Panc1 (cell line): ENCODE measurements around the gene TTLL4. TPM values are rescaled to one million over a fixed set of nuclear protein-coding genes. Genes with fewer than 3 reads are reported as not detected.

Source experiments
- ATAC-seq: fragments of 200-7000 bp; cut with Tn5 transposase; 2 replicates; pipeline ENCODE4 v1.9.1; 2020; ENCODE audit warnings: mild to moderate bottlenecking, moderate library complexity
- BruUV-seq: library from RNA; stranded (reverse); fragments of 400-500 nt; replicated peaks from 2 replicates; lab custom pipeline; 2021; lab: Mats Ljungman, UMichigan
- CTCF ChIA-PET: fragments of 300-600 bp; sonication (Branson Sonifier 250); formaldehyde crosslinking; loops from one replicate; lab custom pipeline; 2022; ENCODE audit warnings: antibody characterized with exemption; lab: Charles Lee
- POLR2A ChIA-PET: fragments of 300-600 bp; sonication (Branson Sonifier 250); formaldehyde crosslinking; loops from one replicate; lab custom pipeline; 2022; ENCODE audit warnings: antibody characterized with exemption; lab: Charles Lee
- DNase-seq: peaks from one replicate; pipeline ENCODE4 v3.0.0-alpha.2; 2010; ENCODE audit warnings: low read depth, low spot score
- H3K27ac ChIP-seq: 2 replicates; pipeline ENCODE4 v1.5.1; 2011; ENCODE audit warnings: mild to moderate bottlenecking, low read length, inconsistent platforms
- H3K27me3 ChIP-seq: fragments of 200-500 bp; sonication (Bioruptor generic); 2 replicates; pipeline ENCODE4 v1.6.0; 2014; ENCODE audit warnings: low read length, inconsistent platforms; ENCODE audit not compliant: control insufficient read depth, insufficient read depth
- H3K36me3 ChIP-seq: fragments of 200-500 bp; sonication (Bioruptor generic); 2 replicates; pipeline ENCODE4 v1.5.1; 2014; ENCODE audit warnings: inconsistent platforms, mild to moderate bottlenecking, low read length, moderate library complexity; ENCODE audit not compliant: control insufficient read depth, insufficient read depth
- H3K4me1 ChIP-seq: 2 replicates; pipeline ENCODE4 v1.5.1; 2011; ENCODE audit warnings: inconsistent platforms, mild to moderate bottlenecking, low read length, moderate library complexity; ENCODE audit not compliant: control insufficient read depth, insufficient read depth
- H3K4me3 ChIP-seq, 2 experiments: 2 replicates each; pipeline ENCODE4 v1.5.1; 2011 to 2012; ENCODE audit warnings: low read depth in 2 of 2, low read length in 2 of 2, mild to moderate bottlenecking in 2 of 2, inconsistent platforms in 1 of 2, moderate library complexity in 1 of 2
- H3K9me3 ChIP-seq: fragments of 200-500 bp; sonication (Bioruptor generic); 2 replicates; pipeline ENCODE4 v1.5.1; 2014; ENCODE audit warnings: low read depth, mild to moderate bottlenecking, inconsistent platforms, low read length, moderate library complexity; ENCODE audit not compliant: control insufficient read depth, insufficient read depth
- CTCF ChIP-seq: fragments of 450-650 bp; IDR thresholded peaks from 2 replicates; pipeline ENCODE4 v1.5.1; 2017; ENCODE audit warnings: mild to moderate bottlenecking
- POLR2AphosphoS5 ChIP-seq: IDR thresholded peaks from 2 replicates; pipeline ENCODE4 v1.6.1; 2012; ENCODE audit warnings: mild to moderate bottlenecking, low read depth, low read length, moderate library complexity
- REST ChIP-seq, 2 experiments: IDR thresholded peaks; 2 replicates each; pipeline ENCODE4 v1.6.1; 2011 to 2012; ENCODE audit warnings: low read depth in 2 of 2, control low read depth in 1 of 2, low read length in 1 of 2, mild to moderate bottlenecking in 1 of 2, moderate library complexity in 1 of 2; ENCODE audit not compliant: insufficient read depth in 1 of 2
- SIN3A ChIP-seq: IDR thresholded peaks from 2 replicates; pipeline ENCODE4 v1.6.1; 2012; ENCODE audit warnings: low read depth, mild to moderate bottlenecking, low read length, moderate library complexity, borderline replicate concordance; ENCODE audit not compliant: insufficient read depth
- TCF7L2 ChIP-seq: IDR thresholded peaks from 2 replicates; pipeline ENCODE4 v1.6.1; 2011; ENCODE audit warnings: mild to moderate bottlenecking, low read depth, low read length, inconsistent platforms
- in situ Hi-C: cut with HindIII; loops from 2 replicates; pipeline ENCODE4 v1.10.0; 2016; ENCODE audit warnings: low sequenced_read_pairs, low pct_unique_long_range_greater_than_20kb
- intact Hi-C: fragments of 100-400 bp; cut with micrococcal nuclease; formaldehyde crosslinking; loops from one replicate; pipeline ENCODE4 v1.10.0; 2022; ENCODE audit not compliant: unreplicated experiment
- total RNA-seq: library from RNA; stranded (reverse); gene quantifications from one replicate; pipeline ENCODE4 v1.2.1, GENCODE V29; 2021; ENCODE audit not compliant: unreplicated experiment

Gene TTLL4
- total RNA-seq, 1 experiment from 2014 or later = 45.6 TPM

- H3K9me3 ChIP-seq = no peaks in the 10 kb centered on the region
- no peak overlapping the region for H3K27ac ChIP-seq
- no TSS peak for BruUV-seq
- TF ChIP-seq CTCF (no peak), SIN3A (no peak), REST (IDR thresholded peaks at IDR 0.05; ENCODE audit: insufficient read depth in 1 of 2, low read depth in 2 of 2, low read length in 1 of 2) (no peak), POLR2AphosphoS5 (no peak), TCF7L2 (no peak)
- DNase-seq (no peak), ATAC-seq (peak; percentile 72)
- intact Hi-C loops = no loop called here
- POLR2A ChIA-PET = no interaction called here
- in situ Hi-C loops = no loop called here
- CTCF ChIA-PET = interaction anchor here (0.7 to 1.4 kb wide), 2 partner anchors 10 to 159 kb away, joined by 3 read pairs; no protein-coding TSS in a partner anchor
- peaks cover 17% of the 10 kb centered on the region for H3K4me1 ChIP-seq
- no peaks in the 10 kb centered on the region; the same call in 1 of the 2 replicates for H3K36me3 ChIP-seq
- no peak overlapping the region for H3K4me3 ChIP-seq
- H3K27me3 ChIP-seq = no peaks in the 10 kb centered on the region
Observed at GRCh38 chr2:218717262-218717661, 6.6 kb downstream of the TTLL4 start.

GRCh38 chr2:218718058-218718457, 7.4 kb downstream of the TTLL4 start:
- CTCF ChIA-PET = no interaction called here
- H3K27me3 ChIP-seq = no peaks in the 10 kb centered on the region
- no peak overlapping the region for H3K4me3 ChIP-seq
- no peaks in the 10 kb centered on the region for H3K9me3 ChIP-seq
- peaks cover 22% of the 10 kb centered on the region for H3K4me1 ChIP-seq
- in situ Hi-C loops = no loop called here
- intact Hi-C loops = no loop called here
- no peak overlapping the region for H3K27ac ChIP-seq
- BruUV-seq = no TSS peak
- ATAC-seq (no peak), DNase-seq (no peak)
- H3K36me3 ChIP-seq = no peaks in the 10 kb centered on the region; the same call in 1 of the 2 replicates
- POLR2A ChIA-PET = no interaction called here
- TF ChIP-seq TCF7L2 (no peak), SIN3A (no peak), REST (IDR thresholded peaks at IDR 0.05; ENCODE audit: insufficient read depth in 1 of 2, low read depth in 2 of 2, low read length in 1 of 2) (no peak), POLR2AphosphoS5 (no peak), CTCF (no peak)
